GM19193 (cell line): ENCODE results near the gene NRG3.

ENCODE experiments used
- POLR2A ChIP-seq: IDR thresholded peaks from 4 replicates; pipeline ENCODE4 v1.6.1; 2011; ENCODE audit not compliant: insufficient read depth, insufficient read length; ENCODE audit errors: extremely low read depth

The NRG3 gene

GRCh38 chr10:82245906-82246560, 371.0 kb downstream of the NRG3 start:
- no peak for TF ChIP-seq POLR2A

DNA sequence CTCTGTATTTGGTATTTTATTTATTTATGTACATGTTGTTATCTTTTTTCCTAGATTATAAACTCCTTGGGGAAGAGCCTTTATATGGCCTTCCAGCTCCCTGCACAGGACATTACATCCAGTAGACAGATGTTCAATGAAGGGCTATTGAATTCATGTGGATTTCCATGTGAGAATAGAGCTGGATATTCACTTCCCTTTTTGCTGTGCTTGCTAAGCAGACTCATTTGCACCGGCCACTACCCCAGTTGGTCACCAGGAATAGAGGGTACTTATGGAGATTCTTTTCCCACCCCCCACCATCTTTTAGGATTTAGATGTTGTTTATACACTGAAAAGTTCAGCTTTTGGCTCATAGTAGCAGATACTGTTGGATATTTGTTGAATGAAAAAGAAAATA, 374.1 kb downstream of the NRG3 start:
- no peak for TF ChIP-seq POLR2A

GRCh38 chr10:82251222-82251906, 376.4 kb downstream of the NRG3 start:
- TF ChIP-seq POLR2A = no peak

DNA sequence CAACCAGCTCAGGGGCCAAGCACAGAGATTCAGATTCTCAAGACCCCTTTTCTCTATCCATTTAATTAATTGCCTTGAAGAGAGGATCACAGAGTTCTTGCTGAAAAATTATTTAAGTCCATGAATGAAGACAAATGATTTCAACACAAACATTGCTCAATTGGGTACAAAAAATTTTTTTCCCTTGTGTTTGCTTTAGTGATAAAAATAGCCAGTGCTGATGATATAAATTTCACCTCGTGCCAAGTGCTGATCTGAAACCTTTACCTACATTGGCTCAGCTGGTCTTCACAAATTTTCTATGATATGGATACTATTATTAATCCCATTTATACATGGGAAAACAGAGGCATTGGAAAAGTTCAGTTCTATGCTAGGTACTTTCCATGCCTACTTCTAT, 377.1 kb downstream of the NRG3 start:
- no peak for TF ChIP-seq POLR2A

DNA sequence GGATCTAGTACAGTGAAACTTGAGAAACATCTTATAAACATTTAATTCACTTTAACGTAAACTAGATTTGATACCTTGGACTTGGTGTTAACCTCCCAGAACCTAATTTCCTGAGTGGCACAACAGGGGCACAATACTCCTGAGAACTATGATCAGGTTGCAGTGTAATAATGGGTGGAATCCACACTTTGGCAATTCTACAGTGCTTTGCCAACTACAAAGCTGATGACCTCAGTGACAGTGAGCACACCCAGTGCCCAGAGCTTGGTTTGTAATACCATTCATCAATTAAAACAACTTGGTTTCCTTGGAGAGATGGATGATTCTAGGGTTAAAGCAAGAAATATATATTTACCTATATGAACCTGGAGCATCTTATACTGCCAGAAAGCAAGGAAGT, 379.2 kb downstream of the NRG3 start:
- TF ChIP-seq POLR2A = no peak

- TF ChIP-seq POLR2A = no peak
These were observed 381.3 kb downstream of the NRG3 start for GRCh38 chr10:82256275-82256674.

DNA sequence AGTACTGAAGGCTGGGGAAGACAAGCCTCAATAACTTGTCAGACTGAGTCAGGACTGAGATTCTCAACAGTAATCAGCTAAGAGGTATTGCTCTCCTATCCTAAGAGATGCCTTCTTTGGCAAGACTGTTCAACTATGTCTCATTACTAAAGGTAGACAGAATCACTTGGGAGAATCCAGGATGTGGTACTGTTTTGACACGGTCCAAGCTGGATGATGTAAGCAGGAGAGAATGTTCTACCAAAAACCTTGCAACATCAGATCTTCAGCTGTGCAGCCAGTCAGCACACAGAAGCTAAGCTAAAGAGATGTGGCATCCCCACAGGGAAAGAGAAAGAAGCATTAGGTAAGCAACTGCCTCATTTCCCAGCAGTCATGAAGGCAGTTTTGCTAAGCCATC, 391.4 kb downstream of the NRG3 start:
- no peak for TF ChIP-seq POLR2A

GRCh38 chr10:82267014-82267413, 392.0 kb downstream of the NRG3 start:
- no peak for TF ChIP-seq POLR2A

GRCh38 chr10:82267465-82267864, 392.5 kb downstream of the NRG3 start:
- no peak for TF ChIP-seq POLR2A

- no peak for TF ChIP-seq POLR2A
These were observed 393.0 kb downstream of the NRG3 start for GRCh38 chr10:82267960-82268359.

DNA sequence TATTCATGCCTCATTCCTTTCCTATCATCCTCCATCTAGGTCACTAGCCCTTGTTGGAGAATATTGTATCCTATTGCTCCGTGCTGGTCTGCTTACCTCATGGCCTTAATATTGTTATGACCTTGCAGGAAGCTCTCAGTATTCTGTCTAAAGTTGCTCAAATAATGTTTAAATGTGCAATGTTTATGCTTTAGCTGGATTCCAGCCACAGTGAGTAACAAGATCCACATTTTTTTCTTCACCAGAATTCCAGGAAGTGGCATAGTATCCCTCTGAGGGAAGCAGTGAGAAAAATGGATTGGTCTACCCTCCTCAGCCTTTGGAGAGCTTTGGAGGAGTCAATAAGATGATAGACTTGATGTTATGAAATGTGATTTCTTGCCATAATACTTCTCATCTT, 402.6 kb downstream of the NRG3 start:
- no peak for TF ChIP-seq POLR2A

- TF ChIP-seq POLR2A = no peak
These were observed 403.6 kb downstream of the NRG3 start for GRCh38 chr10:82278401-82279182.

DNA sequence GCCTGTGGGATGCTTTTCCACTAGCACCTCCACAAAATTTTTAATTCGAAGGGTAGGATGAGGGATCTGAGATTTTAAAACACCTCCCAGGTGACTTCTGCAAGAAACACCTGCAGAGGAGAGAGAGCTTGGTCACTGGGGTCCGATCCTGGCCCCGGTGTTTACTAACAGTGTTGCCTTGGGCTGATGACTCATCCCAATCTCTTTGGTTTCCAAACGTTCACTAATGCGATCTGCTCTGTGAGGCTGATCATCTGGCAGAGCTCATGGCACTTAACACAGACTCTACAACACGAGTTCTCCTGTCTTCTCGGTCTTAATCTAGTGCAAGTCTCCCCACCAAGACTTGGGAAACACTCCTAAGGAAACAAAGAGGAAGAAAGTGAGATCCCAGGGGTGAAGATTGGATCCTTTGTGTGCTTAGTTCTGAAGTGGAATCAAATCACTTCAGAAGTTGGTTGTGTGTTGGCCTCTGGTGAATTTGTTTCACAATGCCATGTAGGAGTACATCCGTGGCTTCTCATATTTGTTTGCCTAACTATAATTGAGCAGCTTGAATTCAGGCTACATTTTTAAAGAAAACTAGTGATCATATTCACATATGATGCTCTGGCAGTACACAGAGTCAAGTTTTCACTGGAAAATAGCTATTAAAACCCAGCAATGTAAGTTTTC, 407.9 kb downstream of the NRG3 start:
- no peak for TF ChIP-seq POLR2A

DNA sequence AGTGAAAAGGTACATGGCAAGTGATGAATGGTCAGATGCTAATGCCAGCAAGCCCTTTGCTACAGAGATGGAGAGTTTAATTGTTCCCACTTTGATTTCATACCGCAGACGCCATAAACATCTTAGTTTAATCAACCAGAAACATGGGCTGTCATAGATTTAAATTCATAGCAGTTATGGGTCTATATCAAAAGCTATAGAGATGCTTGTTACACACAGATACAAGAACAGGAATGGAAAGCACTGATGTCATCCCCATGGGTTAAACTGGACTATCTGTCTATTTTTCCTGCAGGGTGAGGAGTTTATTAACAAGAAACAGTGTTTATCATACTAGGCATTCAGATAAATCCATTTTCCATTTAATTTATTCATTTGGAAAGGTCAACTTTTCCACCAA, 409.2 kb downstream of the NRG3 start:
- no peak for TF ChIP-seq POLR2A

DNA sequence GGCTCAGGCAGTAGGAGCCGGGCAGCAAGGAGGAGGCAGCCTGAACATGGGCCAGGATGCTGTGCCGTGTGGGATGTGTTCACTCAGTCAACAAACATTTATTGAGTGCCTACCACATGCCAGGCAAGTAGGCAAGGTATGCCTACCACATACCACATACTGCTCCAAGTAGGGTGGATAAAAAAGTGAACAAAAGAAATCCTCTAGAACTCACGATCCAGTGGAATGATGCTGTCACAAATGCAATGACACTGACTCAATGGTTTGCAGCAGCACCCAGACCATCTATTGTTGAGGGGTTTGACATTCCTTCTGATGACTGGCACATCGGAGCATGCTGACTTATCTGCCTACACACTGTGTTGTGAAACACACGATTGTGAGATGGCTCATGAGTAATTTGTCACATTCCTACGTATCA, 413.5 kb downstream of the NRG3 start:
- no peak for TF ChIP-seq POLR2A

- TF ChIP-seq POLR2A = no peak
These were observed 415.0 kb downstream of the NRG3 start for GRCh38 chr10:82289945-82290344.

DNA sequence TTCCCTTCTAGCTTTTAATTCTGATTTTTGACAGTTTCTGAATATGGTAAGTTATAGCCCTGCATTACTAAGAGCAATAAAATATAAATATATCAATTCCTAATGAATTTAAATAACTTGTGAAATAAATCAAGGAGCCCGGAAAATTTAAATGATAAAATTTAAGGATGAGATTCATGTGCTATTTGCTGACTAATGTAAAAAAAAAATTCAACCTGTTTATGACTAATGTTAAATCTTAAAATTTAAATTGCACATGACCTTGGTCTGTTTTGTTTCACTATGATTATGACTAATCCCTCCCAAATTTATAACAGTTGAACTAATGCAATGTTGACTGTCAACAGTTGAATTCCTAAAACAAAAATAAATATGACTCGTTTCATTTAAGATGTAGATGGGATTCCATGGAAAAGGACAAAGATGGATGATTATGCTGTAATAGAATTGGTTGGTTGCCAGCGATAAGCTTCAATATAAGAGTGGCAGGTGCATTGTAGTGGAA, 419.9 kb downstream of the NRG3 start:
- TF ChIP-seq POLR2A = no peak
